ENCODE measurements around the gene SMOC2. TPM values are rescaled to one million over a fixed set of nuclear protein-coding genes. Genes with fewer than 3 reads are reported as not detected.

The SMOC2 gene
- total and polyA plus RNA-seq, 2 donors (not counting 1 experiment from before 2014, with no cell fraction given): 0.37 TPM; not detected in 1

DNA sequence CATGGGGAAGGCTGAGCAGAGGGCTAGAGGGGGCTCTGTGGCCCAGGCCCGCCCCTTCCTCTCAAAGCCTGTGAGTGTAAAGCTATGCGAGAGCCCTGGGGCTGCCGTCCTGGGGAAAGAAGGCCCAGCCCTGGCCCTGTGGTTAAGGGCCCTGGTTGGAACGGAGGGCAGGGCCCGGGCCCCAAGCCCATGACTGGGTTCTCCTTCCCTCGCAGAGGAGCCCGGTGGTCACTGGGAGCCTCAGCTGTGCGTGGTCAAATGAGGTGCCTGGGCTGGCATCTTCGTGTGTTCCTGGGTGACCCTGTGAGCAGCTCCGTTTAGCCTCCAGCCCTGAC is 56.0 kb downstream of the SMOC2 start:
- H3K27ac Mint-ChIP-seq: no peak overlapping the region
- Histone ChIP-seq H4K20me1 (ENCODE audit: control insufficient read depth, insufficient read depth, low read length, poor library complexity, severe bottlenecking) (no peaks in the 10 kb centered on the region), H3K27ac (ENCODE audit: low read length in 2 of 2) (no peak overlapping the region), H2AFZ (ENCODE audit: insufficient read depth, low read depth, low read length, poor library complexity, severe bottlenecking) (no peak overlapping the region), H3K27me3 (replicated peaks in 1 of 4; ENCODE audit: control extremely low read depth in 1 of 4, control insufficient read depth in 3 of 4, insufficient read depth in 4 of 4, low read length in 3 of 4) (no peaks in the 10 kb centered on the region), H3K4me1 (ENCODE audit: control insufficient read depth in 2 of 2, insufficient read depth in 2 of 2, low read length in 2 of 2) (no peaks in the 10 kb centered on the region), H3K4me3 (ENCODE audit: control extremely low read depth in 1 of 5, extremely low read depth in 1 of 5, insufficient read depth in 1 of 5, low read depth in 2 of 5, low read length in 4 of 5) (no peak overlapping the region), H3K9ac (ENCODE audit: low read length) (no peak overlapping the region), H3K36me3 (replicated peaks in 1 of 2; ENCODE audit: control extremely low read depth in 1 of 2, control insufficient read depth in 1 of 2, extremely low read depth in 1 of 2, insufficient read depth in 2 of 2, low read length in 1 of 2) (no peaks in the 10 kb centered on the region), H3K4me2 (replicated peaks; ENCODE audit: low read depth, low read length, poor library complexity, severe bottlenecking) (no peak overlapping the region), H3K79me2 (ENCODE audit: control insufficient read depth, insufficient read depth, low read length) (no peaks in the 10 kb centered on the region), H3K9me3 (ENCODE audit: control extremely low read depth in 1 of 3, control insufficient read depth in 2 of 3, insufficient read depth in 1 of 3, low read length in 2 of 3) (peaks cover 0 to 14% (median 0%) of the 10 kb centered on the region in 3 donors)
- H3K4me3 Mint-ChIP-seq: no peak overlapping the region
- WGBS (ENCODE audit: insufficient coverage): 83% methylated on average over 8 of the region's 10 CpGs
- ATAC-seq (ENCODE audit: low read depth): no peak
- POLR2A ChIA-PET: no interaction called here
- TF ChIP-seq CTCF (IDR thresholded peaks at IDR 0.05) (no peak), EZH2 (IDR thresholded peaks at IDR 0.05; ENCODE audit: borderline replicate concordance, insufficient read depth, low read depth, low read length, poor library complexity, severe bottlenecking) (no peak)
- DNase-seq: no peak
- intact Hi-C loops (cut with micrococcal nuclease): no loop called here
- CTCF ChIA-PET: no interaction called here
- no peaks in the 10 kb centered on the region for H3K9me3 Mint-ChIP-seq (ENCODE audit: insufficient read depth)
- H3K4me1 Mint-ChIP-seq: no peaks in the 10 kb centered on the region
- no peaks in the 10 kb centered on the region for H3K27me3 Mint-ChIP-seq

GRCh38 chr6:168497381-168497780 is 56.4 kb downstream of the SMOC2 start:
- TF ChIP-seq EZH2 (IDR thresholded peaks at IDR 0.05; ENCODE audit: borderline replicate concordance, insufficient read depth, low read depth, low read length, poor library complexity, severe bottlenecking): no peak
- no peak for TF ChIP-seq CTCF (IDR thresholded peaks at IDR 0.05)
- Histone ChIP-seq H3K27me3 (replicated peaks in 1 of 4; ENCODE audit: control extremely low read depth in 1 of 4, control insufficient read depth in 3 of 4, insufficient read depth in 4 of 4, low read length in 3 of 4) (no peaks in the 10 kb centered on the region), H2AFZ (ENCODE audit: insufficient read depth, low read depth, low read length, poor library complexity, severe bottlenecking) (no peak overlapping the region), H3K4me3 (ENCODE audit: control extremely low read depth in 1 of 5, extremely low read depth in 1 of 5, insufficient read depth in 1 of 5, low read depth in 2 of 5, low read length in 4 of 5) (no peak overlapping the region), H3K79me2 (ENCODE audit: control insufficient read depth, insufficient read depth, low read length) (no peaks in the 10 kb centered on the region), H3K4me2 (replicated peaks; ENCODE audit: low read depth, low read length, poor library complexity, severe bottlenecking) (no peak overlapping the region), H3K9ac (ENCODE audit: low read length) (no peak overlapping the region), H3K4me1 (ENCODE audit: control insufficient read depth in 2 of 2, insufficient read depth in 2 of 2, low read length in 2 of 2) (no peaks in the 10 kb centered on the region), H3K9me3 (ENCODE audit: control extremely low read depth in 1 of 3, control insufficient read depth in 2 of 3, insufficient read depth in 1 of 3, low read length in 2 of 3) (peaks cover 0 to 14% (median 0%) of the 10 kb centered on the region in 3 donors), H3K36me3 (replicated peaks in 1 of 2; ENCODE audit: control extremely low read depth in 1 of 2, control insufficient read depth in 1 of 2, extremely low read depth in 1 of 2, insufficient read depth in 2 of 2, low read length in 1 of 2) (no peaks in the 10 kb centered on the region), H4K20me1 (ENCODE audit: control insufficient read depth, insufficient read depth, low read length, poor library complexity, severe bottlenecking) (no peaks in the 10 kb centered on the region), H3K27ac (ENCODE audit: low read length in 2 of 2) (no peak overlapping the region)
- DNase-seq: no peak
- ChIA-PET POLR2A (no interaction called here), CTCF (no interaction called here)
- no peaks in the 10 kb centered on the region for H3K9me3 Mint-ChIP-seq (ENCODE audit: insufficient read depth)
- no peaks in the 10 kb centered on the region for H3K4me1 Mint-ChIP-seq
- no peaks in the 10 kb centered on the region for H3K27me3 Mint-ChIP-seq
- intact Hi-C loops (cut with micrococcal nuclease): no loop called here
- H3K4me3 Mint-ChIP-seq: no peak overlapping the region
- no peak for ATAC-seq (ENCODE audit: low read depth)
- no peak overlapping the region for H3K27ac Mint-ChIP-seq
- 94% methylated on average over 11 of the region's 15 CpGs for WGBS (ENCODE audit: insufficient coverage)

All from B cell (primary cell).